GM18861 (cell line): Measurements from ENCODE around the gene UGT1A7.
"Not testable (repeated sequence)": the region's sequence is repeated elsewhere in the genome, so short reads cannot be mapped to it uniquely, and the experiment has no call there.

Experiments
- ATAC-seq: cut with Tn5 transposase; IDR thresholded peaks from one replicate; pipeline ENCODE4 v1.9.1; 2021; ENCODE audit not compliant: unreplicated experiment

UGT1A7 gene

DNA sequence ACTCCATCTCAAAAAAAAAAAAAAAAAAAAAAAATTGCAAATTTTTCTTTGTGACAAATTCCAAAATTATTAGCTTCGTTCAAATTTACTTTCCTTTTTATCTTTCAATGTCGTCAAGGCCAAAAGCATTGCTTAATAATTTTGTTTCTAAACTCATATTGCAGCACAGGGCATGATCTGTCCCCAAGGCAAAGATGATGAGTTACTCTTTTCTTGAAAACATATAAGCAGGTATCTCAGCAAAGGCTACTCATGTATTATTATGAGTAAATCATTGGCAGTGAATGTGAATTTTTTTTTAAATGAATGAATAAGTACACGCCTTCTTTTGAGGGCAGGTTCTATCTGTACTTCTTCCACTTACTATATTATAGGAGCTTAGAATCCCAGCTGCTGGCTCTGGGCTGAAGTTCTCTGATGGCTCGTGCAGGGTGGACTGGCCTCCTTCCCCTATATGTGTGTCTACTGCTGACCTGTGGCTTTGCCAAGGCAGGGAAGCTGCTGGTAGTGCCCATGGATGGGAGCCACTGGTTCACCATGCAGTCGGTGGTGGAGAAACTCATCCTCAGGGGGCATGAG, at the start of gene UGT1A7:
Gene UGT1A7 (plus strand): TSS at position 381 of the 579 bp plus-strand sequence. CDS start 37 bp downstream, at position 418.
- ATAC-seq: no peak

DNA sequence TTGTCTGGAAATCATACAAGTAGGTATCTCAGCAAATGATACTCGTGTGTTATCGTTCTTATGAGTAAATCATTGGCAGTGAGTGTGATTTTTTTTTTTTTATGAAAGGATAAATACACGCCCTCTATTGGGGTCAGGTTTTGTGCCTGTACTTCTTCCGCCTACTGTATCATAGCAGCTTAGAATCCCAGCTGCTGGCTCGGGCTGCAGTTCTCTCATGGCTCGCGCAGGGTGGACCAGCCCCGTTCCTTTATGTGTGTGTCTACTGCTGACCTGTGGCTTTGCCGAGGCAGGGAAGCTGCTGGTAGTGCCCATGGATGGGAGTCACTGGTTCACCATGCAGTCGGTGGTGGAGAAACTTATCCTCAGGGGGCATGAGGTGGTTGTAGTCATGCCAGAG, 45.4 kb upstream of the UGT1A7 start, which contains the start of gene UGT1A10:
Gene UGT1A10 (plus strand): TSS at position 143 of the 400 bp plus-strand sequence. CDS start 75 bp downstream, at position 218.
- not testable (repeated sequence) for ATAC-seq

DNA sequence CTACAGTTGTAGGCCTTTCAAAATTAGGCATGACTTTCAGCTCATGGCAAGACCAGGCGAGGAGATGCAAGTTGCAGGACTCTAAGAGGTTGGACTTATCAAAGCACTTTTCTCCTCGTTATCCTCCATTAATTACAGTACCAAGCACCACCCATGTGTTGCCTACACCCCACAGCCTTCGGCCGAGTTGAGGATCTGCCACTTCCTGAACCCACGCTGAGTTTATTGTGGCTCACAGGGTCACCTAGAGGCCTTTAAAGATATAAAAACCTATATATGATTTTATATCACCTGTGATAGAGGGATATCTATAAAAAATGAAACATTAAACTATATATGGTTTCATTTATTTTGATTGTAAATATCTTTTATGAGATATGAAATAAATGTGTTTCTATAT, 42.9 kb upstream of the UGT1A7 start:
- no peak for ATAC-seq

DNA sequence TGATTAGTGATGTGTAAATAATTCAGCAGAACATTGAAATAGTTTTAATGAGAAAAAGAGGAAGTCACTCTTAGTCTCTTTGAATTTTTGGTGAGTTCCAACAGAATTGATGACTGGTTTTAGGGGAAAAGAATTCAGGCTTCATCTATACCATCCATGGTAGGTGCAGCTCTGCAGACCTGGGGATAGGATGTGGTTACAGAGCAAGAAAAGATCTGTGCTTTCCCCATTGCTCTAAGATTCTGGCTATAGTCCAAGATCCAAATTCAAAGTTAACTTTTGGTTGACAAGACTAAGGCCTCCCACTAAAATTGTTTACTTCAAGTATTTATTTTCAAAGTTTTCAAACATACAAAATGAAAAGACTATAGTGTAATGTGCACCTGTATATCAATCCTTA, 41.8 kb upstream of the UGT1A7 start:
- ATAC-seq: no peak

DNA sequence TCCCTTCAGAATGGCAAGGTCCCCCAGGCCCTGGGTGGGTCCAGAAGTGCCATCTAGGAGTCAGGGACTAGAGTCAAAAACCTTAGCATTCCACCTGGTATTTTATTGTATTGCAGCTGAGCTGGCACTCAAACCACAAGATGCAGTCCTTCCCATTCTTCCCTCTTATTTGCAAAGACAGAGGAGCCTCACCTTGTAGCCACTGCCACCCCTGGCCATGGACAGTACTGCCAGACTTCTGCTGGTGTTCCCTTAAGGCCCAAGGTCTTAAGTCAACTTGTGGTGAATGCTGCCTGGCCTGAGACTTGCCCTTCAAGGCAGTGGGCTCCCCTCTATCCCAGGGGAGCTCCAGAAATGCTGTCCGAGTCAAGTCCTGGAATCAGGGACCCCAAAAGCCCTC, 38.6 kb upstream of the UGT1A7 start:
- ATAC-seq: no peak

DNA sequence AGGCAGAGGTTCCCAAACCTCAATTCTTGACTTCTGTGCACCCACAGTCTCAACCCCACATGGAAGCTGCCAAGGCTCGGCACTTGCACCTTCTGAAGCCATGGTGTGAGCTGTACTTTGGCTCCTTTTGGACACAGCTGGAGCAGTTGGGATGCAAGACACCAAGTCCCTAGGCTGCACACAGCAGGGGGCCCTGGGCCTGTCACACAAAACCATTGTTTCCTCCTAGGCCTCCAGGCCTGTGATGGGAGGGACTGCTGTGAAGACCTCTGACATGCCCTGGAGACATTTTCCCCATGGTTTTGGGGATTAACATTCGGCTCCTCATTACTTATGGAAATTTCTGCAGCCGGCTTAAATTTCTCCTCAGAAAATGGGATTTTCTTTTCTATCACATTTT, 35.7 kb upstream of the UGT1A7 start:
- not testable (repeated sequence) for ATAC-seq

DNA sequence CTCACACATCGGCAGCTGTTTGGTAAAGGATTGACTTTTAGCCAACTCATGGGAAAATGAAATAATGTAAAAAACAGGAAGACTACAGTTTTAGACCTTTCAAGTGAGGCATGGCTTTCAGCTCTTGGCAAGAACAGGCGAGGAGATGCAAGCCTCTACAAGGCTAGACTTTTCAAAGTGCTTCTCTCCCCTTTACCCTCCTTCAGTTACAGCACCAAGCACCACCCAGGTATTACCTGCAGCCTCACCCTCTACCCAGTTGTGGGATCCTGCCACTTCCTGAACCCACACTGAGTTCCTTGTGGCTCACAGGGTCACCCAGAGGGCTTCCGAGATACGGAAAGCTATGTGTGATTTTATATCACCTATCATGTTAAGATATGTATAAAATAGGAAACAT, 30.7 kb upstream of the UGT1A7 start:
- no peak for ATAC-seq

DNA sequence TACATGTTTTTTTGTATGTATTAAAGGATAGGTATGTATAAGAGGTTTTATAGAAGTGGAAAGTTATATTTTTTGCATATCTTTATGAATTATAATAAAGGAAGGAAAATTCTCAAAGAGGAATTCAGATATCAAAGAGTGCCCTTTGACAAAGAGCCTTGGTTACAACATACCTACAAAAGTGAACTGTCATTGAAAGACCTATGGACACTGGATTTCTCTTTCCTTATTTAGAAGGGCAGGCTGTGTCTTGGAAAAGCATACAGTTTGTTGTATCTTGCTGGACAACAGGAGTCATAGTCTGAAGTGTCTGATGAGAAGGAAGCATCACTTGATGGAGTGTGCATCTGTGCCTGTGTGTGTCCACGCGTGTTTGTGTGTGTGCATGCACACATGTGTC, 30.3 kb upstream of the UGT1A7 start:
- no peak for ATAC-seq

DNA sequence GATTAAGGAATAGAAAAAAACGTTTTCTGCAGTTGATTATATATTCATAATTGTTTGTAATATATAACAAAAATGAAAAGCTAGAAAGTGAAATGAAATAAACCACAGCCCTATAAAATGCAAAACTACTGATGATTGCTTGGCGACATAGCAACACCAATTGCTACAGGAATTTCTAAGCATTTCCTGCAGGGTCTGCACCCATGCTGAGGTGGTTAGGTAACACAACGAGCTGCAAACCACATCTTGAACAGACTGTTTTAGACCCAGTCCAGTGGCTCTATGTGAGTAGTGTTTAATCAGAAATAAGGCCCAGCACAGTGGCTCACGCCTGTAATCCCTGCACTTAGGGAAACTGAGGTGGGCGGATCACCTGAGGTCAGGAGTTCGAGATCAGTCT, 27.2 kb upstream of the UGT1A7 start:
- ATAC-seq: no peak

DNA sequence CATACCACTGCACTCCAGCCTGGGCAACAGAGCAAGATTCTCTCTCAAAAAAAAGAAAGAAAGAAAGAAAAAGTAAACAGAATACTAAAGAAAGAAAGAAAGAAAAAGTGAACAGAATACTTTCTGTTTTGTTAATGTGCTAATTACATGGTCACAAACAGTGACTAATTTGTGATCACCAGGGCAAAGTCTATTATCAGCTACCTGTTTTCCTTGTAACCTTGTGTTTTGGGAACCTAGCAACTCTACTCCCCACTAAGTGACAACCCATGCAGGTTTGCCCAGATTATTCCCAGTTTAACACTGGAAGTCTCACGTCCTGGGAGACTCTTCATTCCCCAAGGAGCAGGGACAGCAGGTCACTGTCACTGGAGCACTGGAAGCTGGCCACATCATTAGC, 26.7 kb upstream of the UGT1A7 start:
- no peak for ATAC-seq

DNA sequence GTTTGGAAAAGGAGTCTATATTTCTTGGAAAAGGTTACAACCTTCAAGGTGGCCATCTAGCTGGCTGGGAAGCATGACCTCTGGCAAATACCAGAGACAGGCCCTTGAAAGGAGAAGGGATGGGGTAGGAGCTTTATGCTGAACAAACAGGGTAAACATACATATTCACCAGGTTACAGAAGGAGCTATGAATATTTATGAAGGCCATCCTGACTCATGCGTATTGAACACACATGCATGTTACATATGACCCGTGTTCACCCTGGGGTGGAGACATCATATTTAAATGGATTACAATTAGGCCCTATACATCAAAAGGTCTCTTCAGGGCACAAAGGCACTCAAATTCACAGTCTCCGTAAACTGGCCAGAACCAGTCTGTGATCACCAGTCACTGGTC, 25.8 kb upstream of the UGT1A7 start:
- not testable (repeated sequence) for ATAC-seq

DNA sequence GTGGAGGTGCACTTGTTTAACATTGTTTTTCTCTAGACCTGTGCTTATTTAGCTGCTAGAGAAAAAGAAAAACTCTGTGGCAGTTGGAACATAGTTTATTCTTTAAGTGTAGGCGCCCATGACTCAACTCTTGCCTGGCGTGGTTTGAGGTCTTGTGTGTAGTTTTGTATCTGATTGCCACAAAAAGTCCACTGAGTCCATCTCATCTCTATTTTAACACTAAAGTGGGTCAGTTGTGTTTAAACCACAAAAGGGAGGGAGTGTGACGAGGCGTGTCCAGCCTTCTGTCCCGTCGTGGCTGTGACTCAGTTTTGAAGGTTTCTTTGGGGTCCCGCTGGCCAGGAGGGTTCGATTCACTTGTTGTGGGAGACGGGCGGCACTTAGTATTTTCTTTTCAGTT, 25.3 kb upstream of the UGT1A7 start:
- no peak for ATAC-seq

DNA sequence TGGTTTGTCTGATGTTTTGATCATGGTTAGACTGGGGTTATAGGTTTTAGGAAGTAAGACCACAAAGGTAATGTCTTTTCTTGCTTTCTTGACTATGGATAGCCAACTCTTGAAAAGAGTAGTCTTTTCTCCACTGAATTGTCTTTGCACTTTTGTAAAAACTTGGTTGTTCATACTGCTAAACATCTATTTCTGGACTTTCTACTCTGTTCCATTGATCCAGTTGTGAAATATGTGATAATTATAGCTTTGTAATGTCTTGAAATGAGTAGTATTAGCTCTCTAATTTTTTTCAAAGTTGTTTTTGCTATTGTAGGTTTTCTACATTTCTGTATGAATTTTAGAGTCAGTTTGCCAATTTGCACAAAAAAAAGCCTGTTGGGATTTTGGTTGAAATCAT, 23.1 kb upstream of the UGT1A7 start:
- ATAC-seq: no peak

DNA sequence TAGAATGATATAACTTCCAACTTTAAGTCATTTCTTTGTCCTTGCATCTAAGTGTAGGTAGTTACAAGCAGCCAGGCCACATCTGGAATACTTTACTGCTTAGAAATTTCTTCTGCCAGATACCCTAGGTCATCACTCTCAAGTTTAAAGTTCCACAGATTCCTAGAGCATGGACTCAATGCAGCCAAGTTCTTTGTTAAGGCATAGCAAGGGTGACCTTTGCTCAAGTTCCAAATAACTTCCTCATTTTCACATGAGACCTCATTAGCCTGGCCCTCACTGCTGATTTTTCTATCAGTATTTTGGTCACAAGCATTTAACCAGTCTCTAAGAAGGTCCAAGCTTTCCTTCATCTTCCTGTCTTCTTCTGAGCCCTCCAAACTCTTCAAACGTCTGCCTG, 17.8 kb upstream of the UGT1A7 start:
- no peak for ATAC-seq

DNA sequence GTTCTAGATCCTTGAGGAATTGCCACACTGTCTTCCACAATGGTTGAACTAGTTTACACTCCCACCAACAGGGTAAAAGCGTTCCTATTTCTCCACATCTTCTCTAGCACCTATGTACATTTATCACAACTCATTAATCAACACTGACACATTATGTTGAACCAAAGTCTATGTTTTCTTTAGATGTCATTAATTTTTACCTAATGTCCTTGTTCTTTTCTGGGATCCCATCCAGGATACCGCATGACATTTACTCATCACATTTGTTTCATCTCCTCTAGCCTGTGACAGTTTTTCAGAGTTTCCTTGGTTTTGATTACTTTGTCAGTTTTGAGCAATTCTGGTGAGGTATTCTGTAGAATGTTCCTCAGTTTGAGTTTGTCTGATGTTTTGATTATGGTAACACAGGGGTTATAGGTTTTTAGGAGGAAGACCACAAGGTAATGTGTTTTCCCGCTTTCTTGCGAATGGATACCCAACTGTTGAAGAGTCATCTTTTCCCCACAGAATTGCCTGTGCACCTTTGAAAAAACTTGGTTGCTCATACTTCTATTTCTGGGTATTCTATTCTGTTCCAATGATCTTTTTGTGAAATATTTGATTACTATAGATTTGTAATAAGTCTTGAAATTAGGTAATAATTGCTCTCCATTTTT, 13.0 kb upstream of the UGT1A7 start:
- no peak for ATAC-seq

DNA sequence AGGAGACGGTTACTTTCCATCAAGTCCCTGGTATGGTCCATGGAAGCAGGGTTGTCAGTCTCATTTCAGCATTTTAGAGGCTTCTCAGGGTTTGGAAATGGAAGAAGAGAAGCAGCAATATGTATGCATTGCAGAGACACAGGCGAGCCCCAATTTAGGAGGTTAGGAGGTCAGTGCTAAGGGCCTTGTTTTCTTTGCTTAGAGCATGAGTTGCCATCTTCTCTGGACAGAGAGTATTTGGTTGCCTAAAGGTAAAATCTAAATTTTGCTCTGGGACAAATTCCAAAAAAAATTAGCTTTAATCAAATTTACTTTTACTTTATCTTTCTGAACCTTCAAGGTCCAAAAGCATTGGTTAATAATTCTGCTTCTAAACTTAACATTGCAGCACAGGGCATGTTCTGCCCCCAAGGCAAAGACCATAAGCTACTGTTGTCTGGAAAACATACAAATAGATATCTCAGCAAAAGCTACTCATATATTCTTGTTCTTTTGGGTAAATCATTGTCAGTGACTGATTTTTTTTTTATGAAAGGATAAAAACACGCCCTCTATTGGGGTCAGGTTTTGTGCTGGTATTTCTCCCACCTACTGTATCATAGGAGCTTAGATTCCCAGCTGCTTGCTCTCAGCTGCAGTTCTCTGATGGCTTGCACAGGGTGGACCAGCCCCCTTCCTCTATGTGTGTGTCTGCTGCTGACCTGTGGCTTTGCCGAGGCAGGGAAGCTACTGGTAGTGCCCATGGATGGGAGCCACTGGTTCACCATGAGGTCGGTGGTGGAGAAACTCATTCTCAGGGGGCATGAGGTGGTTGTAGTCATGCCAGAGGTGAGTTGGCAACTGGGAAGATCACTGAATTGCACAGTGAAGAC, 10.2 kb upstream of the UGT1A7 start, which contains the start of gene UGT1A9:
Gene UGT1A9 (plus strand): TSS at position 609 of the 872 bp plus-strand sequence. CDS start 37 bp downstream, at position 646.
- ATAC-seq: no peak

DNA sequence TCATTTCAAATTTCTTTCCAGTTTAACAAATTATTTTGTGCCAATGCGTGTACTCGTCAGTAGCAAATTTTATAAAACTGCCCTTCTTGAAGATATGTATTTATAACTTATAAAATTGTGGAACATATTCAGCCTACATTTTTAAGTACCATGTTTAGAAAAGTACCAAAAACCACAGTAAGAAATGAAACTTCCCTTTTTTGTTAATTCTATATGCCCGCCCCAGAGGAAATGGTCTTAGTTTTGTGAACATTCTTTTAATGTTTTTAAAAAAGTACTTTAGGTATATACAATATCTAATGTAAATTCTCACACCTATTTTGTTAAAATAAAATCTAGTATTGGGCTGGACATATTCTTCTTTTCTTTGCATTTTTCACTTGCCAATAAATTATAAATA, 8.8 kb upstream of the UGT1A7 start:
- no peak for ATAC-seq

DNA sequence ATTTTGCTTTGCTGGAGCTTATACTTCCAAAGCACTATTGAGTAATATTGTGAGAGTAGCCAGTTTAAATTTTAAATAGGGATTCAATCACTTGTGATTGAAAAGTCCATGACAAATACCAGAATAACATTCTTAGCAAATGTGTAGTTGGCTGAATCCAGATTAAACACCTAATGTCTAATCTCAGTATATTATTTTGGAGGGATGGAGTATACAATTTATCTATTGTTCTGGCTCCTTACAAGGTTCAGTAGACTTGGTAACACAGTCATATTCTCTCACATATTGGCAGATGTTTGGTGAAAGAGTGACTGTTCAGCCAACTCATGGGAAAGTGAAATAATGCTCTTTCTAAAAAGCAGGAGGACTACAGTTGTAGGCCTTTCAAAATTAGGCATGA, 7.8 kb upstream of the UGT1A7 start:
- no peak for ATAC-seq

DNA sequence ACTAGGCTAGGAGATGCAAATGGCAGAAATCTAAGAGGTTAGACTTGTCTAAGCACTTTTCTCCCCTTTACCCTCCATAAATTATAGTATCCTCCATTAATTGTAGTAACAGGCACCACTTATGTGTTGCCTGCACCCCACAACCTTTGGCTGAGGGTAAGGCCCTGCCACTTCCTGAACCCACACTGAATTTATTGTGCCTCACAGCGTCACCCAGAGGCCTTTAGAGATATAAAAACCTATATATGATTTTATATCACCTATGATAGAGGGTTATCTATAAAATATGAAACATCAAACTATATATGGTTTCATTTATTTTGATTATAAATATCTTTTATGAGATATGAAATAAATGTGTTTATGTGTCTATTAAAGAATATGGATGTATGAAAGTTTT, 7.4 kb upstream of the UGT1A7 start:
- no peak for ATAC-seq

DNA sequence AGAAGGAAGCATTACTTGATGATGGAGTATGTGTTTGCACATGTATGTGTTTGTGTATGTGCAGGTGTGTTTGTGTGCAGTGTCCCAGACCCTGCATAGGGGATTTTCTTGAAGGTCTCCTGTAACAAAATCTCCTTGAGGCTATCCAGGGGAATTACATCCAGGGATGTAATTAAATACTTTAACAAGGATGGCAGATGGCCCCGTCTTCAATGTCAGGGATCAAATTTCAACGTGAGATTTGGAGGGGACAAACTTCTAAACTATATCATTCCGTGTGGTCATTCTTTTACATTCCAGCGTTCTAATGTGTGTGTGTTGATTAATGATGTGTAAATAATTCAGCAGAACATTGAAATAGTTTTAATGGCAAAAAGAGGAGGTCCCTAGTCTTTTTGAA, 6.7 kb upstream of the UGT1A7 start:
- ATAC-seq: no peak

DNA sequence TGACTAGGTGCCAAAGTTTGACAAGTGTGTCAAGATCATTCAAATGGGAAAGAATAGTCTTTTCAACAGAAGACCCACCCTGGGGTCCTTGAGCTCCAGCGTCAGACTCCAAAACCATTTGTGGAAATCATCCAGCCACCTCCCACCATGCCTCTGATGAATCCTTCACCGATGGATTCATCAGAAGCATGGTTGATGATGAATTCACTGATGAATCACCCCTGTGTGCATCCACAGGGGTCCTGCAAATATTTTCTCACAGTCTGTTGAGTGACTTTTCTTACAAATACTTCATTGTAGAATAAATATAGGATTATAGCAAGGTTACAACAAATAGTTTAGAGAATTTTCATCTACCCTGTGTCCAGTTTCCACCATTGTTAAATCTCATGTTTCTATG, 5.7 kb upstream of the UGT1A7 start:
- ATAC-seq: no peak

DNA sequence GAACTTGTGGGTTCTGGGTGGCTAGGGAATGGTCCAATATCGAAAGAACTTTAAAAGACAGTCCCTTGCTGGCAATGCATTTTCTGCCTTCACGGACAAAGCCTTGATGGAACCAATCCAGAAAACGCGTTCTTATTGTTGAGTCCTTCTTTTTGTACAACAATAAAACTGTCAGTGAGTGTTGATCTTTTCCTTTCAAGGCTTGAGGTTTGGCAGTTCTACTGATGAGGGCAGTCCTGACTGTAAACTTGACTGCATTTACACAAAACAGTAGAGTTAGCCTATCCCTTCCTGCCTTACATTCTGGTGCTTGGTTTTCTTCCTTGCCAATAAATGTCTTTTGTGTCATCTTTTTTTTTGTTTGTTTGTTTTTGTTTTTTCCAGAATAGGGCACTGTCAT, 2.5 kb upstream of the UGT1A7 start:
- no peak for ATAC-seq
